Glutamatergic neuron (in vitro differentiated cells): Measurements from ENCODE around the gene HMGXB3. TPM values are rescaled to one million over a fixed set of nuclear protein-coding genes. Genes with fewer than 3 reads are reported as not detected.
"Not testable (repeated sequence)": the region's sequence is repeated elsewhere in the genome, so short reads cannot be mapped to it uniquely, and the experiment has no call there.

Source experiments
- DNase-seq: peaks from one replicate; pipeline ENCODE4 v3.0.0; 2022
- H3K27ac Mint-ChIP-seq: one replicate; pipeline ENCODE4 v1.8.0; 2020; ENCODE audit warnings: mild to moderate bottlenecking, mixed read lengths, inconsistent platforms; ENCODE audit not compliant: unreplicated experiment
- H3K27me3 Mint-ChIP-seq: one replicate; pipeline ENCODE4 v1.8.0; 2020; ENCODE audit warnings: mild to moderate bottlenecking, moderate library complexity, mixed read lengths, inconsistent platforms; ENCODE audit not compliant: unreplicated experiment
- H3K36me3 Mint-ChIP-seq: one replicate; pipeline ENCODE4 v1.8.0; 2020; ENCODE audit warnings: mild to moderate bottlenecking, mixed read lengths, inconsistent platforms; ENCODE audit not compliant: unreplicated experiment
- H3K4me1 Mint-ChIP-seq: one replicate; pipeline ENCODE4 v1.8.0; 2020; ENCODE audit warnings: mild to moderate bottlenecking, low read depth, mixed read lengths, inconsistent platforms; ENCODE audit not compliant: unreplicated experiment
- H3K4me3 Mint-ChIP-seq: one replicate; pipeline ENCODE4 v1.8.0; 2020; ENCODE audit warnings: mild to moderate bottlenecking, mixed read lengths, inconsistent platforms; ENCODE audit not compliant: unreplicated experiment
- H3K9me3 Mint-ChIP-seq: one replicate; pipeline ENCODE4 v1.8.0; 2020; ENCODE audit warnings: mild to moderate bottlenecking, moderate library complexity, mixed read lengths, inconsistent platforms; ENCODE audit not compliant: unreplicated experiment
- CTCF ChIP-seq: fragments of 200-600 bp; sonication (generic); IDR thresholded peaks from one replicate; pipeline ENCODE4 v1.5.0; 2021; ENCODE audit not compliant: partially characterized antibody, unreplicated experiment
- total RNA-seq: library from RNA; stranded (reverse); fragmentation: NEBNext Ultra II Directional; extraction: Animal tissue kit (Norgen Biotek cat#: 25700); gene quantifications from one replicate; pipeline ENCODE4 v1.2.1, GENCODE V29; 2021; ENCODE audit not compliant: unreplicated experiment

The HMGXB3 gene
- total RNA-seq, 1 donor from 2014 or later, result 48.6 TPM

- no peak for TF ChIP-seq CTCF
- no peak for DNase-seq
- Mint-ChIP-seq H3K27me3 (peaks cover 5% of the 10 kb centered on the region), H3K27ac (no peak overlapping the region), H3K9me3 (no peaks in the 10 kb centered on the region), H3K4me1 (no peaks in the 10 kb centered on the region), H3K4me3 (no peak overlapping the region), H3K36me3 (peaks cover 10% of the 10 kb centered on the region)
Measured at GRCh38 chr5:150044712-150045111, 44.2 kb downstream of the HMGXB3 start.

- no peaks in the 10 kb centered on the region for H3K4me1 Mint-ChIP-seq
- no peak for TF ChIP-seq CTCF
- no peak for DNase-seq
- H3K4me3 Mint-ChIP-seq, result no peak overlapping the region
- peaks cover 10% of the 10 kb centered on the region for H3K36me3 Mint-ChIP-seq
- H3K9me3 Mint-ChIP-seq, result no peaks in the 10 kb centered on the region
- H3K27ac Mint-ChIP-seq, result no peak overlapping the region
- H3K27me3 Mint-ChIP-seq, result peaks cover 5% of the 10 kb centered on the region
Measured at GRCh38 chr5:150045549-150045948, 45.0 kb downstream of the HMGXB3 start.

GRCh38 chr5:150046031-150046430, 45.5 kb downstream of the HMGXB3 start:
- H3K4me3 Mint-ChIP-seq, result no peak overlapping the region
- no peak for TF ChIP-seq CTCF
- no peak overlapping the region for H3K27ac Mint-ChIP-seq
- H3K4me1 Mint-ChIP-seq, result no peaks in the 10 kb centered on the region
- DNase-seq, result no peak
- H3K9me3 Mint-ChIP-seq, result no peaks in the 10 kb centered on the region
- H3K27me3 Mint-ChIP-seq, result peaks cover 5% of the 10 kb centered on the region
- peaks cover 10% of the 10 kb centered on the region for H3K36me3 Mint-ChIP-seq

GRCh38 chr5:150050172-150050811, 49.8 kb downstream of the HMGXB3 start:
- DNase-seq, H3K27me3 Mint-ChIP-seq, H3K4me3 Mint-ChIP-seq, H3K4me1 Mint-ChIP-seq, H3K9me3 Mint-ChIP-seq, H3K27ac Mint-ChIP-seq: not testable (repeated sequence)
- peaks cover 10% of the 10 kb centered on the region for H3K36me3 Mint-ChIP-seq

GRCh38 chr5:150051657-150052195, 51.2 kb downstream of the HMGXB3 start:
- Mint-ChIP-seq H3K27ac (no peak overlapping the region), H3K4me3 (no peak overlapping the region), H3K9me3 (no peaks in the 10 kb centered on the region), H3K4me1 (no peaks in the 10 kb centered on the region), H3K27me3 (peaks cover 4% of the 10 kb centered on the region), H3K36me3 (peaks cover 10% of the 10 kb centered on the region)
- no peak for TF ChIP-seq CTCF
- no peak for DNase-seq
